Measurements from ENCODE around the gene CELF2.

Gene CELF2

DNA sequence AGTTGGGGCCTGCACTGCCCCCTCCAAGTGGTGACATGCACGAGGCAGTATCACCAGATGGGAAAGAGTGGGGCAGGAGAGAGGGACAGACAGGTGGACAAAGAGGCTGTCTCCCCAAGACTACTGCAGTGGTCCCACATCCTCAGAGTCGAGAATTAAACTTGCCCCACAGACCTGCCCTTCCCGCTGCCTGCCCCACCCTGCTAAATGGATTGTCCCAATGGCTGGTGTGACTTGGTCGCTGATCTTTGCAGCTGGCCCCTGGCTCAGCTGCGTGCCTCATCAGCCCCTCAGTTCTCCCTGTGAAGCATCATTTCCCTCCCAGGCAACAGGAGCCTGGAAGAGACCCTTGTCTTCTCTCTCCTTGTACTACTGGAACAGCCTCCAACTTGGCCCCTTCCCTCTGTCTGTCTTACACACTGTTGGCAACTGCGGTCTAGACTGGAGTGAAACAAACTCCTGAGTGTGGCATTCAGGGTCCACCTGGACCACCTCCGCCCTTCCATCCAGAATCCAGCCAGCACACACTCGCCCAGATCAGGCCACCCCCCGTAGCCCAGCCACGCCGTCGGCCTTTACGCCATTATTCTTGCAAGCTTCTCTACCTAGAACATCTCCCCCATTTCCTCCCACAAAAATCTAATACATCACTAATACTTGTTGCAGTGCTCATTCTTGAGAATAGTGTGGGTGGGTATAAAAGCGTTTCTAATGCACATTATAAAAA is 275.1 kb downstream of the CELF2 start:
- ChIA-PET POLR2A (no interaction called here), CTCF (no interaction called here)
- TF ChIP-seq, protein P1, sequence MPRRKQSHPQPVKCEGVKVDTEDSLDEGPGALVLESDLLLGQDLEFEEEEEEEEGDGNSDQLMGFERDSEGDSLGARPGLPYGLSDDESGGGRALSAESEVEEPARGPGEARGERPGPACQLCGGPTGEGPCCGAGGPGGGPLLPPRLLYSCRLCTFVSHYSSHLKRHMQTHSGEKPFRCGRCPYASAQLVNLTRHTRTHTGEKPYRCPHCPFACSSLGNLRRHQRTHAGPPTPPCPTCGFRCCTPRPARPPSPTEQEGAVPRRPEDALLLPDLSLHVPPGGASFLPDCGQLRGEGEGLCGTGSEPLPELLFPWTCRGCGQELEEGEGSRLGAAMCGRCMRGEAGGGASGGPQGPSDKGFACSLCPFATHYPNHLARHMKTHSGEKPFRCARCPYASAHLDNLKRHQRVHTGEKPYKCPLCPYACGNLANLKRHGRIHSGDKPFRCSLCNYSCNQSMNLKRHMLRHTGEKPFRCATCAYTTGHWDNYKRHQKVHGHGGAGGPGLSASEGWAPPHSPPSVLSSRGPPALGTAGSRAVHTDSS (tag by site-specific recombination; IDR thresholded peaks at IDR 0.05), result no peak
- TF ChIP-seq ZNF660 (tag by site-specific recombination; IDR thresholded peaks at IDR 0.05) (no peak), KLF7 (tag by site-specific recombination; IDR thresholded peaks at IDR 0.05; ENCODE audit: borderline replicate concordance) (no peak), ZFP41 (tag by site-specific recombination; IDR thresholded peaks at IDR 0.05; ENCODE audit: borderline replicate concordance) (no peak), BCL11A (tag by site-specific recombination; IDR thresholded peaks at IDR 0.05; ENCODE audit: low read depth) (no peak), ELK4 (IDR thresholded peaks at IDR 0.05; ENCODE audit: borderline replicate concordance, low read depth, low read length) (no peak), SCRT1 (tag by site-specific recombination; IDR thresholded peaks at IDR 0.05; ENCODE audit: borderline replicate concordance) (no peak), ZNF518A (tag by site-specific recombination; conservative IDR thresholded peaks at IDR 0.05; ENCODE audit: low read depth) (no peak), ZNF223 (tag by site-specific recombination; IDR thresholded peaks at IDR 0.05) (no peak), ZNF274 (IDR thresholded peaks at IDR 0.05; ENCODE audit: low read length) (no peak), ZNF274 (tag by site-specific recombination; IDR thresholded peaks at IDR 0.05; ENCODE audit: borderline replicate concordance) (no peak)
- Histone ChIP-seq H3K36me3 (ENCODE audit: control insufficient read depth in 2 of 2, insufficient read depth in 1 of 2, low read length in 2 of 2) (peaks cover 4 to 25% of the 10 kb centered on the region in 2 experiments; a peak in 2 of 3 replicates), H3K4me1 (ENCODE audit: control insufficient read depth, insufficient read depth, low read length) (no peaks in the 10 kb centered on the region), H3K9me3 (ENCODE audit: control insufficient read depth, insufficient read depth, low read depth, low read length) (no peaks in the 10 kb centered on the region), H3K4me3 (ENCODE audit: low read depth, low read length) (no peak overlapping the region), H3K27ac (ENCODE audit: extremely low read depth, low read depth, low read length) (no peak overlapping the region)

DNA sequence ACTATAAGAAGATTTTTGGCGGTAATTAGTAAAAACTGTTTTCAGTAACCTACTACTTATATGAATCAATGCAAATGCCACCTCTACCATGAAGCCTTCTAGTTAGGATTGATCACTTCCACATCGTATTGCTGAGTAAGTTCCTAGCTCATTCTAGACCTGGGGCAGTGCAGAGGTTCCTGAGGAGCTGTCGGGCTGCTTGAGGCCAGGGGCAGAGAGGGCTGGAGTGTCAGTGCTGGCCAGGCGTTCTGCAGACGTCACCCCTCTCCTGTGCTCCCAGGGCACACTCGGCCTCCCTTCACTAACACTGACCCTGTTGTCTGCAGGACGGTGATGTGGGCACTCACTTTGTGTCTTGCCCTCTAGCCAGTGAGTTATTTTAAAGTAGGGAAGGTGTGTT is 275.7 kb downstream of the CELF2 start:
- POLR2A ChIA-PET, result no interaction called here
- peaks cover 4 to 22% of the 10 kb centered on the region in 2 experiments; a peak in 2 of 3 replicates for H3K36me3 ChIP-seq (ENCODE audit: control insufficient read depth in 2 of 2, insufficient read depth in 1 of 2, low read length in 2 of 2)
- CTCF ChIA-PET, result no interaction called here
- no peak overlapping the region for H3K27ac ChIP-seq (ENCODE audit: extremely low read depth, low read depth, low read length)
- H3K9me3 ChIP-seq (ENCODE audit: control insufficient read depth, insufficient read depth, low read depth, low read length), result no peaks in the 10 kb centered on the region
- H3K4me3 ChIP-seq (ENCODE audit: low read depth, low read length), result no peak overlapping the region
- H3K4me1 ChIP-seq (ENCODE audit: control insufficient read depth, insufficient read depth, low read length), result no peaks in the 10 kb centered on the region
- TF ChIP-seq ZNF510 (tag by site-specific recombination; IDR thresholded peaks at IDR 0.05; ENCODE audit: insufficient replicate concordance) (no peak), RBAK (tag by site-specific recombination; IDR thresholded peaks at IDR 0.05) (no peak), MYNN (tag by site-specific recombination; IDR thresholded peaks at IDR 0.05; ENCODE audit: borderline replicate concordance) (no peak), WT1 (tag by site-specific recombination; IDR thresholded peaks at IDR 0.05) (no peak), KLF7 (tag by site-specific recombination; IDR thresholded peaks at IDR 0.05; ENCODE audit: borderline replicate concordance) (no peak), ZNF354C (tag by site-specific recombination; IDR thresholded peaks at IDR 0.05; ENCODE audit: borderline replicate concordance, low read depth) (no peak), ZNF311 (tag by site-specific recombination; IDR thresholded peaks at IDR 0.05; ENCODE audit: borderline replicate concordance) (no peak), PRDM6 (tag by site-specific recombination; IDR thresholded peaks at IDR 0.05) (no peak), BCL11B (tag by site-specific recombination; IDR thresholded peaks at IDR 0.05; ENCODE audit: low read depth) (no peak), ZBTB21 (tag by site-specific recombination; IDR thresholded peaks at IDR 0.05) (no peak), ZNF202 (tag by site-specific recombination; IDR thresholded peaks at IDR 0.05; ENCODE audit: borderline replicate concordance) (no peak), ZNF214 (tag by site-specific recombination; IDR thresholded peaks at IDR 0.05; ENCODE audit: borderline replicate concordance) (no peak), ZNF404 (tag by site-specific recombination; IDR thresholded peaks at IDR 0.05) (no peak), ZNF239 (tag by site-specific recombination; IDR thresholded peaks at IDR 0.05) (no peak)
